ENCODE measurements around the gene PCDHA6.
"Not testable (repeated sequence)": the region's sequence is repeated elsewhere in the genome, so short reads cannot be mapped to it uniquely, and the experiment has no call there.

Gene PCDHA6

DNA sequence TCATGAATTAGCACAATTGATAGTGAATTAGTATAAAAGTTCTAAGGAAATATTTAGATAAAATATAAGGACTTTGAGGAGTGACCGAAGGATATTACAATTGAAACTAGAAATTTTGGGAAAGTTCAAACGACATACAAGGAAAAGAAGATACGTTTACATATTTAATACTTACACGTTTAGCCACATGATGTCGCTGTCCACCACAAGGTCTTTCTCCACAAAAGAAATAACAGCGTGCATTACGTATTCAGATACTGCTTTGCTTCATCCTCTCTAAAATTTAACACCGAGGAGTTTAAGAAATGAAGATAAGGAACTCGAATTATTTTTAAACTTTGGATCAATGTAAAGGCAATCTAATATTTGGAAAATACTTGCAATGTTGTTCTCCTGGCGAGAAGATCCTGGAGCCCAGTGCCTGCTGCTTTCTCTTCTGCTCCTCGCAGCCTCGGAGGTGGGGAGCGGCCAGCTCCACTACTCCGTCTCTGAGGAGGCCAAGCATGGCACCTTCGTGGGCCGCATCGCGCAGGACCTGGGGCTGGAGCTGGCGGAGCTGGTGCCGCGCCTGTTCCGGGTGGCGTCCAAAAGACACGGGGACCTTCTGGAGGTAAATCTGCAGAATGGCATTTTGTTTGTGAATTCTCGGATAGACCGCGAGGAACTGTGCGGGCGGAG, 26.8 kb upstream of the PCDHA6 start, which contains the start of gene PCDHA3:
Gene PCDHA3, plus strand, starts transcription at position 242 of the 678 bp plus-strand sequence.
- peaks cover 7 to 34% of the 10 kb centered on the region in 2 donors for H3K9me3 ChIP-seq (ENCODE audit: control insufficient read depth in 1 of 2, low read length in 2 of 2)
- H3K27me3 ChIP-seq (ENCODE audit: low read depth, low read length) = no peaks in the 10 kb centered on the region
- H3K4me3 ChIP-seq (ENCODE audit: low read depth in 1 of 2, low read length in 2 of 2) = peak within 1 kb of the TSS; percentile 59 to 63
- H3K27ac ChIP-seq (ENCODE audit: low read length) = no peak within 1 kb of the TSS
- no peaks in the 10 kb centered on the region for H3K4me1 ChIP-seq (ENCODE audit: control insufficient read depth in 1 of 2, insufficient read depth in 2 of 2, low read length in 2 of 2)
- no peaks in the 10 kb centered on the region for H3K36me3 ChIP-seq (ENCODE audit: control insufficient read depth in 1 of 2, insufficient read depth in 2 of 2, low read length in 2 of 2)

DNA sequence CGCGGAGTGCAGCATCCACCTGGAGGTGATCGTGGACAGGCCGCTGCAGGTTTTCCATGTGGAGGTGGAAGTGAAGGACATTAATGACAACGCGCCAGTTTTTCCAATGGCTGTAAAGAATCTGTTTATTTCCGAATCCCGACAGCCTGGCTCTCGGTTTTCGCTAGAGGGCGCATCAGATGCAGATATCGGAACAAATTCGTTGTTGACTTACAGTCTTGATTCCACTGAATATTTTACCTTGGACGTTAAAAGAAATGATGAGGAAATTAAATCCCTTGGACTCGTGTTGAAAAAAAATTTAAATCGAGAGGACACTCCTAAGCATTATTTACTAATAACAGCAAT, 26.3 kb upstream of the PCDHA6 start:
- Histone ChIP-seq H3K4me3 (ENCODE audit: low read depth in 1 of 2, low read length in 2 of 2) (peak overlapping the region in 1 of 2 donors; percentile 63), H3K9me3 (ENCODE audit: control insufficient read depth in 1 of 2, low read length in 2 of 2) (peaks cover 7 to 34% of the 10 kb centered on the region in 2 donors), H3K36me3 (ENCODE audit: control insufficient read depth in 1 of 2, insufficient read depth in 2 of 2, low read length in 2 of 2) (no peaks in the 10 kb centered on the region), H3K27ac (ENCODE audit: low read length) (no peak overlapping the region), H3K27me3 (ENCODE audit: low read depth, low read length) (no peaks in the 10 kb centered on the region), H3K4me1 (ENCODE audit: control insufficient read depth in 1 of 2, insufficient read depth in 2 of 2, low read length in 2 of 2) (no peaks in the 10 kb centered on the region)

DNA sequence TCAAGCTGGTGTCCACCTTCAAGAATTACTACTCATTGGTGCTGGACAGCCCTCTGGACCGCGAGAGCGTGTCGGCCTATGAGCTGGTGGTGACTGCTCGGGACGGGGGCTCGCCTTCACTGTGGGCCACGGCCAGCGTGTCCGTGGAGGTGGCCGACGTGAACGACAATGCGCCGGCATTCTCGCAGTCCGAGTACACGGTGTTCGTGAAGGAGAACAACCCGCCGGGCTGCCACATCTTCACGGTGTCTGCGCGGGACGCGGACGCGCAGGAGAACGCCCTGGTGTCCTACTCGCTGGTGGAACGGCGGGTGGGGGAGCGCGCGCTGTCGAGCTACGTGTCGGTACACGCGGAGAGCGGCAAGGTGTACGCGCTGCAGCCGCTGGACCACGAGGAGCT, 25.4 kb upstream of the PCDHA6 start:
- not testable (repeated sequence) for H3K27me3 ChIP-seq (ENCODE audit: low read depth, low read length); H3K36me3 ChIP-seq (ENCODE audit: control insufficient read depth in 1 of 2, insufficient read depth in 2 of 2, low read length in 2 of 2); H3K27ac ChIP-seq (ENCODE audit: low read length); H3K4me1 ChIP-seq (ENCODE audit: control insufficient read depth in 1 of 2, insufficient read depth in 2 of 2, low read length in 2 of 2)
- Histone ChIP-seq H3K9me3 (ENCODE audit: control insufficient read depth in 1 of 2, low read length in 2 of 2) (peaks cover 7 to 36% of the 10 kb centered on the region in 2 donors), H3K4me3 (ENCODE audit: low read depth in 1 of 2, low read length in 2 of 2) (peak overlapping the region in 1 of 2 donors; percentile 23)

DNA sequence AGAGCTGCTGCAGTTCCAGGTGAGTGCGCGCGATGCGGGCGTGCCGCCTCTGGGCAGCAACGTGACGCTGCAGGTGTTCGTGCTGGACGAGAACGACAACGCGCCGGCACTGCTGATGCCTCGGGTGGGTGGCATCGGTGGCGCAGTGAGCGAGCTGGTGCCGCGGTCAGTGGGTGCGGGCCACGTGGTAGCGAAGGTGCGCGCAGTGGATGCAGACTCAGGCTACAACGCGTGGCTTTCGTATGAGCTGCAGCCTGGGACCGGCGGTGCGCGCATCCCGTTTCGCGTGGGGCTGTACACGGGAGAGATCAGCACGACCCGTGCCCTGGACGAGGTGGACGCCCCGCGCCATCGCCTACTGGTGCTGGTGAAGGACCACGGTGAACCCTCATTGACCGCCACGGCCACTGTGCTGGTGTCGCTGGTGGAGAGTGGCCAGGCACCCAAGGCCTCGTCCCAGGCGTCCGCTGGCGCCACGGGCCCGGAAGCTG, 24.9 kb upstream of the PCDHA6 start:
- Histone ChIP-seq H3K36me3 (ENCODE audit: control insufficient read depth in 1 of 2, insufficient read depth in 2 of 2, low read length in 2 of 2) (no peaks in the 10 kb centered on the region), H3K27me3 (ENCODE audit: low read depth, low read length) (no peaks in the 10 kb centered on the region), H3K4me1 (ENCODE audit: control insufficient read depth in 1 of 2, insufficient read depth in 2 of 2, low read length in 2 of 2) (no peaks in the 10 kb centered on the region), H3K27ac (ENCODE audit: low read length) (no peak overlapping the region), H3K4me3 (ENCODE audit: low read depth in 1 of 2, low read length in 2 of 2) (peak overlapping the region in 1 of 2 donors; percentile 23), H3K9me3 (ENCODE audit: control insufficient read depth in 1 of 2, low read length in 2 of 2) (peaks cover 7 to 41% of the 10 kb centered on the region in 2 donors)

DNA sequence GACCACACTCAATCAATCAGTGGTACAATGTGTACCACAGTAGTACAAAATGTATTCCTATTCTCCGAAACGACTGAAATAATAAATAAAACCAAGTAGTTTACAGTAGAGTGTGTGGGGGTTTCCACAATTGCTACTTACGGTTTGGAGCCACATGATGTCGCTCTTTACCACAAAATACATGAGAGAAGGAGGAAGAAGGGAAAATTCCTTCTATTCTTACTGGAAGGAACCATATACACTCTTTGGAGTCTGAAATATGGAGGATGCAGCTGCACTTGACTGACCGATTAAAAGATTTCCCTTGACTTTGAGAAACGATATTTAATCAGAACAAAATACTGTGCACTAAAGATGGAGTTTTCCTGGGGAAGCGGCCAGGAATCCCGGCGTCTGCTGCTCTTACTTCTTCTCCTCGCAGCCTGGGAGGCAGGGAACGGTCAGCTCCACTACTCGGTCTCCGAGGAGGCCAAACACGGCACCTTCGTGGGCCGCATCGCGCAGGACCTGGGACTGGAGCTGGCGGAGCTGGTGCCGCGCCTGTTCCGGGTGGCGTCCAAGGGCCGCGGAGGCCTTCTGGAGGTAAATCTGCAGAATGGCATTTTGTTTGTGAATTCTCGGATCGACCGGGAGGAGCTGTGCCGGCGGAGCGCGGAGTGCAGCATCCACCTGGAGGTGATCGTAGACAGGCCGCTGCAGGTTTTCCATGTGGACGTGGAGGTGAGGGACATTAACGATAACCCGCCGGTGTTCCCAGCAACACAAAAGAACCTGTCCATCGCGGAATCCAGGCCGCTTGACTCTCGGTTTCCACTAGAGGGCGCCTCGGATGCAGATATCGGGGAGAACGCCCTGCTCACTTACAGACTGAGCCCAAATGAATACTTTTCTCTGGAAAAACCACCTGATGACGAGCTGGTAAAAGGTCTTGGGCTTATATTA, 20.7 kb upstream of the PCDHA6 start, which contains the start of gene PCDHA4:
Gene PCDHA4, plus strand, starts transcription at position 235 of the 942 bp plus-strand sequence.
- peaks cover under 1 to 45% of the 10 kb centered on the region in 2 donors for H3K9me3 ChIP-seq (ENCODE audit: control insufficient read depth in 1 of 2, low read length in 2 of 2)
- no peaks in the 10 kb centered on the region for H3K27me3 ChIP-seq (ENCODE audit: low read depth, low read length)
- peak within 1 kb of the TSS; percentile 44 to 62 for H3K4me3 ChIP-seq (ENCODE audit: low read depth in 1 of 2, low read length in 2 of 2)
- no peaks in the 10 kb centered on the region for H3K36me3 ChIP-seq (ENCODE audit: control insufficient read depth in 1 of 2, insufficient read depth in 2 of 2, low read length in 2 of 2)
- H3K27ac ChIP-seq (ENCODE audit: low read length) = no peak within 1 kb of the TSS
- no peaks in the 10 kb centered on the region for H3K4me1 ChIP-seq (ENCODE audit: control insufficient read depth in 1 of 2, insufficient read depth in 2 of 2, low read length in 2 of 2)

DNA sequence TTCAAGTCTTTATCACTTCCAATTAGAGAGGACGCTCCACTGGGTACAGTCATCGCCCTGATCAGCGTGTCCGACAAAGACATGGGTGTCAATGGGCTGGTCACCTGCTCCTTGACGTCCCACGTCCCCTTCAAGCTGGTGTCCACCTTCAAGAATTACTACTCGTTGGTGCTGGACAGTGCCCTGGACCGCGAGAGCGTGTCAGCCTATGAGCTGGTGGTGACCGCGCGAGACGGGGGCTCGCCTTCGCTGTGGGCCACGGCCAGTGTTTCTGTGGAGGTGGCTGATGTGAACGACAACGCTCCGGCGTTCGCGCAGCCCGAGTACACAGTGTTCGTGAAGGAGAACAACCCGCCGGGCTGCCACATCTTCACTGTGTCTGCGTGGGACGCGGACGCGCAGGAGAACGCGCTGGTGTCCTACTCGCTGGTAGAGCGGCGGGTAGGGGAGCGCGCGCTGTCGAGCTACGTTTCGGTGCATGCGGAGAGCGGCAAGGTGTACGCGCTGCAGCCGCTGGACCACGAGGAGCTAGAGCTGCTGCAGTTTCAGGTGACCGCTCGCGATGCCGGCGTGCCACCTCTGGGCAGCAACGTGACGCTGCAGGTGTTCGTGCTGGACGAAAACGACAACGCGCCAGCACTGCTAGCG, 19.4 kb upstream of the PCDHA6 start:
- Histone ChIP-seq H3K4me3 (ENCODE audit: low read depth in 1 of 2, low read length in 2 of 2) (peak overlapping the region in 1 of 2 donors; percentile 20), H3K9me3 (ENCODE audit: control insufficient read depth in 1 of 2, low read length in 2 of 2) (peaks cover 0 to 34% of the 10 kb centered on the region in 2 donors)
- H3K4me1 ChIP-seq (ENCODE audit: control insufficient read depth in 1 of 2, insufficient read depth in 2 of 2, low read length in 2 of 2); H3K36me3 ChIP-seq (ENCODE audit: control insufficient read depth in 1 of 2, insufficient read depth in 2 of 2, low read length in 2 of 2); H3K27me3 ChIP-seq (ENCODE audit: low read depth, low read length); H3K27ac ChIP-seq (ENCODE audit: low read length): not testable (repeated sequence)

DNA sequence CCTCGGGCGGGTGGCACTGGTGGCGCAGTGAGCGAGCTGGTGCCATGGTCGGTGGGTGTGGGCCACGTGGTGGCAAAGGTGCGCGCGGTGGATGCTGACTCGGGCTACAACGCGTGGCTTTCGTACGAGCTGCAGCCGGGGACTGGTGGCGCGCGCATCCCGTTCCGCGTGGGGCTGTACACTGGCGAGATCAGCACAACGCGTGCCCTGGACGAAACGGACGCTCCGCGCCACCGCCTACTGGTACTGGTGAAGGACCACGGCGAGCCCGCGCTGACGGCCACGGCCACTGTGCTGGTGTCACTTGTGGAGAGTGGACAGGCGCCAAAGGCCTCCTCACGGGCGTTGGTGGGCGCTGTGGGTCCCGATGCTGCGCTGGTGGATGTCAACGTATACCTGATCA, 18.9 kb upstream of the PCDHA6 start:
- H3K9me3 ChIP-seq (ENCODE audit: control insufficient read depth in 1 of 2, low read length in 2 of 2) = peaks cover 0 to 36% of the 10 kb centered on the region in 2 donors
- H3K4me1 ChIP-seq (ENCODE audit: control insufficient read depth in 1 of 2, insufficient read depth in 2 of 2, low read length in 2 of 2) = no peaks in the 10 kb centered on the region
- H3K27me3 ChIP-seq (ENCODE audit: low read depth, low read length) = no peaks in the 10 kb centered on the region

DNA sequence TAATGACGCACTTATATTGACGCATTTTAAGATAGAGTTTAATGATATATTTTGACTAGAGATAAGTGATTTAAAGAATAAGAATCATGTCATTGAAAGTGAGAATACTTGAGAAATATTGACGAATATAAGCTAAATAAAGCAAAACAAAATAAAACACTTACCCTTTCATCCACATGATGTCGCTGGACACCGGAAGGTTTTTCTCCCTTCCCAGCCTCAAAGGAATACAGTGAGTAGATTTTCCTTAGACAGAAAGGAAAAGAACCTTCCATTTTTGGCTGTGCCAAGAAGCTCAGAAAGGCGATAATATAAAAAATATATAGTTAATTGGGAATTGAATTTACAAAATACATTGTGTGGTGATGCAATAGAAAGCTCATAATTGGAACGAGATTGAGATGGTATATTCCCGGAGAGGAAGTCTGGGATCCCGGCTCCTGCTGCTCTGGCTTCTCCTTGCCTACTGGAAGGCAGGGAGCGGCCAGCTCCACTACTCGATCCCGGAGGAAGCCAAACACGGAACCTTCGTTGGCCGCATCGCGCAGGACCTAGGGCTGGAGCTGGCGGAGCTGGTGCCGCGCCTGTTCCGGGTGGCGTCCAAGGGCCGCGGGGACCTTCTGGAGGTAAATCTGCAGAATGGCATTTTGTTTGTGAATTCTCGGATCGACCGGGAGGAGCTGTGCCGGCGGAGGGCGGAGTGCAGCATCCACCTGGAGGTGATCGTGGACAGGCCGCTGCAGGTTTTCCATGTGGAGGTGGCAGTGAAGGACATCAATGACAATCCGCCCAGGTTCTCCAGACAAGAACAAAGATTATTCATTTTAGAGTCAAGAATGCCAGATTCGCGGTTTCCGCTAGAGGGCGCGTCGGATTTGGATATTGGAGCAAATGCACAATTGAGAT, 6.1 kb upstream of the PCDHA6 start, which contains the start of gene PCDHA5:
Gene PCDHA5, plus strand, starts transcription at position 239 of the 906 bp plus-strand sequence.
- Histone ChIP-seq H3K27me3 (ENCODE audit: low read depth, low read length) (no peaks in the 10 kb centered on the region), H3K4me1 (ENCODE audit: control insufficient read depth in 1 of 2, insufficient read depth in 2 of 2, low read length in 2 of 2) (no peaks in the 10 kb centered on the region), H3K9me3 (ENCODE audit: control insufficient read depth in 1 of 2, low read length in 2 of 2) (peaks cover 0 to 26% of the 10 kb centered on the region in 2 donors), H3K36me3 (ENCODE audit: control insufficient read depth in 1 of 2, insufficient read depth in 2 of 2, low read length in 2 of 2) (no peaks in the 10 kb centered on the region), H3K4me3 (ENCODE audit: low read depth in 1 of 2, low read length in 2 of 2) (peak within 1 kb of the TSS in 1 of 2 donors; percentile 42), H3K27ac (ENCODE audit: low read length) (no peak within 1 kb of the TSS)

More for the DNA sequence above, 18.9 kb upstream of the PCDHA6 start:
- Histone ChIP-seq H3K4me3 (ENCODE audit: low read depth in 1 of 2, low read length in 2 of 2) (peak overlapping the region in 1 of 2 donors; percentile 20), H3K36me3 (ENCODE audit: control insufficient read depth in 1 of 2, insufficient read depth in 2 of 2, low read length in 2 of 2) (no peaks in the 10 kb centered on the region), H3K27ac (ENCODE audit: low read length) (no peak overlapping the region)

DNA sequence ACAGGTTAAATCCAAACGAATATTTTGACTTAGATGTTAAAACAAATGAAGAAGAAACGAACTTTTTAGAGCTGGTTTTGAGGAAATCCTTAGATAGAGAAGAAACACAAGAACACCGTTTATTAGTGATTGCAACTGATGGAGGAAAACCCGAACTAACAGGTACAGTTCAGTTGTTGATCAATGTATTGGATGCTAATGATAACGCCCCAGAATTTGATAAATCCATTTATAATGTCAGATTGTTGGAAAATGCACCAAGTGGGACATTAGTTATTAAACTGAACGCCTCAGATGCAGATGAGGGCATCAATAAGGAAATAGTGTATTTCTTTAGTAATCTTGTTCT, 5.5 kb upstream of the PCDHA6 start:
- Histone ChIP-seq H3K4me1 (ENCODE audit: control insufficient read depth in 1 of 2, insufficient read depth in 2 of 2, low read length in 2 of 2) (no peaks in the 10 kb centered on the region), H3K27ac (ENCODE audit: low read length) (no peak overlapping the region), H3K36me3 (ENCODE audit: control insufficient read depth in 1 of 2, insufficient read depth in 2 of 2, low read length in 2 of 2) (no peaks in the 10 kb centered on the region), H3K9me3 (ENCODE audit: control insufficient read depth in 1 of 2, low read length in 2 of 2) (peaks cover 0 to 20% of the 10 kb centered on the region in 2 donors), H3K27me3 (ENCODE audit: low read depth, low read length) (no peaks in the 10 kb centered on the region), H3K4me3 (ENCODE audit: low read depth in 1 of 2, low read length in 2 of 2) (no peak overlapping the region)

DNA sequence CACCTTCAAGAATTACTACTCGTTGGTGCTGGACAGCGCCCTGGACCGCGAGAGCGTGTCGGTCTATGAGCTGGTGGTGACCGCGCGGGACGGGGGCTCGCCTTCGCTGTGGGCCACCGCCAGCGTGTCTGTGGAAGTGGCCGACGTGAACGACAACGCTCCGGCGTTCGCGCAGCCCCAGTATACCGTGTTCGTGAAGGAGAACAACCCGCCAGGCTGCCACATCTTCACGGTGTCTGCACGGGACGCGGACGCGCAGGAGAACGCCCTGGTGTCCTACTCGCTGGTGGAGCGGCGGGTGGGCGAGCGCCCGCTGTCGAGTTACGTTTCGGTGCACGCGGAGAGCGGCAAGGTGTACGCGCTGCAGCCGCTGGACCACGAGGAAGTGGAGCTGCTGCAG, 4.8 kb upstream of the PCDHA6 start:
- not testable (repeated sequence) for H3K27ac ChIP-seq (ENCODE audit: low read length); H3K36me3 ChIP-seq (ENCODE audit: control insufficient read depth in 1 of 2, insufficient read depth in 2 of 2, low read length in 2 of 2); H3K27me3 ChIP-seq (ENCODE audit: low read depth, low read length); H3K4me1 ChIP-seq (ENCODE audit: control insufficient read depth in 1 of 2, insufficient read depth in 2 of 2, low read length in 2 of 2)
- Histone ChIP-seq H3K4me3 (ENCODE audit: low read depth in 1 of 2, low read length in 2 of 2) (peak overlapping the region in 1 of 2 donors; percentile 24), H3K9me3 (ENCODE audit: control insufficient read depth in 1 of 2, low read length in 2 of 2) (peaks cover 0 to 24% of the 10 kb centered on the region in 2 donors)
